ENCODE results near the gene EIF1.

EIF1 gene

DNA sequence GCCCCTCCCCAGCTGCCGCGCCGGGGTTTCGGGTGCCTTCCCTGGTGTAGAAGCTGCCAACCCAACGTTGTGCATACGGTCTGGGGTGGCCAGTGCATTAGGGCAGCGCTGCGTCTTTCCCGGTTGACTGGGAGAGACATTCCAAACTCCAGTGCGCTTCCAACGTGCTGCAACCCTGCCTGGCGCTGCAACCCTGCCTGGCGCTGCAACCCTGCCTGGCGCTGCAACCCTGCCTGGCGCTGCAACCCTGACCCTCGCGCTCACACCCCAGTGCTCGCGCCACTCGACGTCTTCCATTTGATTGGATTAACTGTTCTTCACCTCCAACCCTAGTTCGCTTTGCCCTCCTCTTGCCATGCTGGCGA lies 46.2 kb downstream of the EIF1 start:
- DNase-seq (ENCODE audit: low read depth in 2 of 2), result no peak
- TF ChIP-seq, protein P1, sequence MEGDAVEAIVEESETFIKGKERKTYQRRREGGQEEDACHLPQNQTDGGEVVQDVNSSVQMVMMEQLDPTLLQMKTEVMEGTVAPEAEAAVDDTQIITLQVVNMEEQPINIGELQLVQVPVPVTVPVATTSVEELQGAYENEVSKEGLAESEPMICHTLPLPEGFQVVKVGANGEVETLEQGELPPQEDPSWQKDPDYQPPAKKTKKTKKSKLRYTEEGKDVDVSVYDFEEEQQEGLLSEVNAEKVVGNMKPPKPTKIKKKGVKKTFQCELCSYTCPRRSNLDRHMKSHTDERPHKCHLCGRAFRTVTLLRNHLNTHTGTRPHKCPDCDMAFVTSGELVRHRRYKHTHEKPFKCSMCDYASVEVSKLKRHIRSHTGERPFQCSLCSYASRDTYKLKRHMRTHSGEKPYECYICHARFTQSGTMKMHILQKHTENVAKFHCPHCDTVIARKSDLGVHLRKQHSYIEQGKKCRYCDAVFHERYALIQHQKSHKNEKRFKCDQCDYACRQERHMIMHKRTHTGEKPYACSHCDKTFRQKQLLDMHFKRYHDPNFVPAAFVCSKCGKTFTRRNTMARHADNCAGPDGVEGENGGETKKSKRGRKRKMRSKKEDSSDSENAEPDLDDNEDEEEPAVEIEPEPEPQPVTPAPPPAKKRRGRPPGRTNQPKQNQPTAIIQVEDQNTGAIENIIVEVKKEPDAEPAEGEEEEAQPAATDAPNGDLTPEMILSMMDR (IDR thresholded peaks at IDR 0.05; ENCODE audit: low read depth, low read length), result no peak
- H3K4me3 ChIP-seq (replicated peaks in 1 of 2; ENCODE audit: low read depth in 2 of 2, low read length in 2 of 2), result peak overlapping the region; percentile 38 to 44

DNA sequence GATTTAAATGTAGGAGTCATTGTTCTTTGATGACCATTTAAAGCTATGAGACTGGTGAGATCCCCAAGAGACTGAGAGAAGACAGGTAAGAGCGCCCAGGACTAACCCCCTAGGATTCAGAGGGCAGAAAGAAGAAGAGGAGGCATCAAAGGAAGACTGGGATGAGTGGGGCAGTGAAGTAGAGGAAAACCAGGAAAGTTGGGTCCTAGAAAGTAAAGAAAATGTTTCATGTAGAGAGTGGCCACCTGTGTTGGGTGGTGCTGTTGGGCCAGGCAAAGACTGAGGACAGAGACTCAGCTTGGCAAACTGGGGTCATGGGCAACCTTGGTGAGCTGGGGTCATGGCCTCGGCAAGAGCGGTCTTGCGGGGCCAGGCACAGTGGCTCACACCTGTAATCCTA lies 47.1 kb downstream of the EIF1 start:
- H3K4me3 ChIP-seq (replicated peaks in 1 of 2; ENCODE audit: low read depth in 2 of 2, low read length in 2 of 2), result no peak overlapping the region
- DNase-seq (ENCODE audit: low read depth in 2 of 2), result no peak
- TF ChIP-seq, protein P1 (IDR thresholded peaks at IDR 0.05; ENCODE audit: low read depth, low read length), result no peak

DNA sequence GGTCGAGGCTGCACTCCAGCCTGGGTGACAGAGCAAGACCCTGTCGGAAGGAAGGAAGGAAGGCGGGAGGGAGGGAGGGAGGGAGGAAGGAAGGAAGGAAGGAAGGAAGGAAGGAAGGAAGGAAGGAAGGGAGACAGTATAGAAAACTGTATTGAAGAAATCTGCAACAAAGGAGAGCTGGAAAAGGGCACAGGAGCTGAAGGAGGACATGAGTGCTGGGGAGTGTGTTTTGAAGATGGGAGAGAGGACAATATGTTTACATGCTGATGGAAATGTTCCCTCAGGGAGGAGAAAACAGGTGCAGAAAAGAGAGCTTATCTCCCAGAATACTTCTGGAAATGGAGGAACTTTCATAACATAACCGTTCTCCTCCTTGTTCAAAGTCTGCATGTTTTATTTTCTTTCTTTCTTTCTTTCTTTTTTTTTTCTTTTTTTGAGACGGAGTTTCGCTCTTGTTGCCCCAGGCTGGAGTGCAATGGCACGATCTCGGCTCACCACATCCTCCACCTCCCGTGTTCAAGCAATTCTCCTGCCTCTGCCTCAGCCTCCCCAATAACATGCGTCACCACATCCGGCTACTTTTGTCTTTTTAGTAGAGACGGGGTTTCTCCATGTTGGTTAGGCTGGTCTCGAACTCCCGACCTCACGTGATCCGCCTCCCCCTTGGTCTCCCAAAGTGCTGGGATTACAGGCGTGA lies 48.4 kb downstream of the EIF1 start:
- TF ChIP-seq, protein P1 (IDR thresholded peaks at IDR 0.05; ENCODE audit: low read depth, low read length), result no peak
- H3K4me3 ChIP-seq (replicated peaks in 1 of 2; ENCODE audit: low read depth in 2 of 2, low read length in 2 of 2), result no peak overlapping the region
- DNase-seq (ENCODE audit: low read depth in 2 of 2), result no peak

DNA sequence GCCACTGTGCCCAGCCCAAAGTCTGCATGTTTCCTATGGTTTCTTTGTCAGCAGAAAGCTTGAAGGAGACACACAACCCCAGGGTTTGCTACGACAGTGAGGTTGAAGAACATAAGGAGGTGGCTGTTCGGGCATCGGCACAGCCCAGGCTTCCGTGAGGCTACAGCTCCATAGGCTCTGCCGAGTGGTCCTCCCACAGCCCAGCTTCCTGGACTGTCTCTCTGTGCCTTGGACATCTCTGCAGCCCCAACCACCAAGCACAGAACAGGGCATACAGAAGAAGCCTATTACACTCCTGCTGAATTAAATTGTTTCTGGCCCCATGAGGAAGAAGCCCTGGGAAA lies 49.0 kb downstream of the EIF1 start:
- DNase-seq (ENCODE audit: low read depth in 2 of 2), result no peak
- no peak overlapping the region for H3K4me3 ChIP-seq (replicated peaks in 1 of 2; ENCODE audit: low read depth in 2 of 2, low read length in 2 of 2)
- TF ChIP-seq, protein P1 (IDR thresholded peaks at IDR 0.05; ENCODE audit: low read depth, low read length), result no peak

DNA sequence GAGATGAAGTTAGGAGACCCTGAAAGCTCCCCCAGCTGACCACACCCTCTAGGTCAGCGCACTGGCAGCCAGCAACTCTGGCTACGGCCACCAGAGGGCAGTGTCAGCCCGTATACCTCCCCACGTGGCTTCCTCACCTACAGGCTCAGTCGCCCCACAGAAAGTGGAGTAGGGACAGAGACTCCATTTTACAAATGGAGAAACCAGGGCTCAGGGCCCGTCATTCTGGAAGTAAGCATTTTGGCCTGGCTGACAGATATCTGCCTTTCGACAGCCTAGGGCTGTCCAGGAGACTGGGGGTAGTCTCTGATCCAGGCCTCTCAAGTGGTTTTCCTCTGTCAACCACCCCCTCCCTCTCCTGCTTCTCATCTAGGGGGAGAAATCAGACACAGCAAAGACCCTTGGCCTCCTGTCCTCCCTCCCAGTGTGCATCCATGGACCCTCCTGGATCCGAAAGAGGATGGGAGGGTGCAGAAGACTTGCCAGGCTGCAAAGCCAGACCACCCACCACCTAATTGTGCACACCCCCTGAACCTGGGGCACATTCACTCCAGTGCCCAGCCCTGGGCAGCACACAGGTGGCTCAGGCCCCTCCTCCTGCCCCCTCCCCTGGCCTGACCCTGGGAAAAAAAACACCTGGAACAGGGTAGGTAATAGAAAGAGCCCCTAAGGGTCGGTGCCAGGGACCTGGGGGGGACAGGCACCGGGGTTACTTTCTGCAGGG lies 49.6 kb downstream of the EIF1 start:
- TF ChIP-seq, protein P1 (IDR thresholded peaks at IDR 0.05; ENCODE audit: low read depth, low read length), result peak; percentile 95
- DNase-seq (ENCODE audit: low read depth in 2 of 2), result peak; percentile 81 to 82
- H3K4me3 ChIP-seq (replicated peaks in 1 of 2; ENCODE audit: low read depth in 2 of 2, low read length in 2 of 2), result no peak overlapping the region

DNA sequence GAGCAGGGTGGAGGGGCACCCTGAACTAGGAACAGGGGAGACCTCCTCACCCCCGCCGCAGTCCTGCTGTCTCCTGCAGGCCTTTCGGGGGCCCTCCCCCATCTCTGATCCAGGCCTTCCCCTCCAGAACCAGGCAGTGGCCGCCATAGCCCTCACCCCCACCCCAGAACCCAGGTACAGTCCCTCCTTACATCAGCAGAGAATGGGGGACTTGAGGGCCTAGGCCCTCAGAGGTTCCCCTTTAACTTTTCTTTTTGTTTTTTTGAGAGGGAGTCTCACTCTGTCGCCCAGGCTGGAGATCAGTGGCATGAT lies 50.1 kb downstream of the EIF1 start:
- TF ChIP-seq, protein P1 (IDR thresholded peaks at IDR 0.05; ENCODE audit: low read depth, low read length), result no peak
- H3K4me3 ChIP-seq (replicated peaks in 1 of 2; ENCODE audit: low read depth in 2 of 2, low read length in 2 of 2), result no peak overlapping the region
- DNase-seq (ENCODE audit: low read depth in 2 of 2), result no peak

Data from cardiac fibroblast (primary cell).